COR-L47 (cell line): ENCODE data around the gene CGN.

Source experiments
- DNase-seq: peaks from one replicate; lab custom pipeline; 2025; lab: John Stamatoyannopoulos, UW

Gene CGN

DNA sequence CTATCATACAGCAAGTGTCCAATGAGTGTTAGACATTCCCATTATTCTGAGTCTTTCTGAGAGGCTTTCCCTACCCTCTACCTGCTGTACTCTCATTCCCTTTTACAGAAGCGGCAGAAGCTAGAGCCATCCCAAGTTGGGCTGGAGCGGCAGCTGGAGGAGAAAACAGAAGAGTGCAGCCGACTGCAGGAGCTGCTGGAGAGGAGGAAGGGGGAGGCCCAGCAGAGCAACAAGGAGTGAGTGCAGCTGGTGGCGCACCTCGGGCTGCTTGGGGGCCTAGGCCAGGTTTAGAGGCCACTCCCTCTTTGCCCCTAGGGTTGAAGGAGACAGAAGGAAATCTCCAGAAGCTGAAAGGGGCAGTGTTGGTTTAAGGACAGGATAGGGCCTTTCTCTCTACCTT, 12.1 kb downstream of the CGN start:
- no peak for DNase-seq

DNA sequence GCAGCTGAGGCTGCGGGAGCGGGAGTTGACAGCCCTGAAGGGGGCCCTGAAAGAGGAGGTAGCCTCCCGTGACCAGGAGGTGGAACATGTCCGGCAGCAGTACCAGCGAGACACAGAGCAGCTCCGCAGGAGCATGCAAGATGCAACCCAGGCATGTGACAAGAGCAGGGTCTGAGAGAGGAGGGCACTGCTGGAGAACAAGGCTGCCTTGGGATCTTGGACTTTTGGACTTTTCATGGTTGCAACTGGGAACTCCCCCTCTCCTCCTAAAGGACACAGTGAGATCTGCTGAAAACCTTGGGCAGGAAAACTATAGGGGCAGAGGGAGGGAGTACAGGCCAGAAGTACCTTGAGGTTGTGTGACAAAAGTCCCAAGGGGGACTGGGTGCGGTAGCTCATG, 13.5 kb downstream of the CGN start:
- no peak for DNase-seq

DNA sequence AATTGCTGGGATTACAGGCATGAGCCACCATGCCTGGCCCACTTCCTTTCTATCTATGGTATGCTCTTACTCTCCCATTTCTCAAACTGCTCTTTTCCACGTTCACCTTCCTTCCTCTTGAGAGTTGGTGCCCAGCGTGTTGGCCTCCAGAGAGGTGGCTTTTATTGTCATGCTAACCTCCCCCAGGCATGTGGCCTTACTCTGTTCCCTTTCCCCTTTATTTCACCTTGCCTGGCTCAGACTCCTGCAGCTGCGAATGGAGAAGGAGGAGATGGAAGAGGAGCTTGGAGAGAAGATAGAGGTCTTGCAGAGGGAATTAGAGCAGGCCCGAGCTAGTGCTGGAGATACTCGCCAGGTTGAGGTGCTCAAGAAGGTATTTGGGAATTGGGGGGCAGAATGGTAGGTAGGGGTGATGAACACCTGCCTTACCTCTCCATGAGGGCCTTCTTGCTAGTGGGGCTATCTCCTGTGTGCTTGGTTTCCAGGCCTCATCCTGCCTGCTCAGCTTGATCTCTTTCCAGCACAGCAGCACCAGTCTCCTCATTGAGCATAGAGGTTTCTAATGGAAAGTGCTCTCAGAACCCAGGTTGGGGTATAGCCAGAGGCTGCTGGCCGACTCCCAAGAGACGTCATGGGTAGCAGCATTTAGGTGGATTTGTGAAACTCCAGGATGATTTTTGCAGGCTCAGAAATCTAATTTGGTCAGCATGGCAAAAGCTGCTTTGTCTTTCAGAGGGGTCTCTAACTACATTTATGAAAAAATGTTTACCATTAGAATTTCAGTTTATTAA, 15.7 kb downstream of the CGN start:
- no peak for DNase-seq

DNA sequence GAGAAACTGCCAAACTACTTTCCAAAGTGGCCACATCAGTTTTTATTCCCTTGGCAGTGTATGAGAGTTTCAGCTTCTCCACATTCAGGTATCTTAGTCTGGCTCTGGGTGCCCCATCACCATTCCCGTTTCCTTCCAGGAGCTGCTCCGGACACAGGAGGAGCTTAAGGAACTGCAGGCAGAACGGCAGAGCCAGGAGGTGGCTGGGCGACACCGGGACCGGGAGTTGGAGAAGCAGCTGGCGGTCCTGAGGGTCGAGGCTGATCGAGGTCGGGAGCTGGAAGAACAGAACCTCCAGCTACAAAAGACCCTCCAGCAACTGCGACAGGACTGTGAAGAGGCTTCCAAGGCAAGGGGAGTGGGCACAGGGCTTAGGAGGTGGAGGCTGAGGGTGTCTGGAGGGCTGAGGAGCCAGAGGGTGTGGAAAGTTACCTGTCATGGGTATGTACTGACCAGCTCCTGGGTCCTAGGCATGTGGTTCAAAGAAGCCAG, 18.1 kb downstream of the CGN start:
- DNase-seq = no peak

DNA sequence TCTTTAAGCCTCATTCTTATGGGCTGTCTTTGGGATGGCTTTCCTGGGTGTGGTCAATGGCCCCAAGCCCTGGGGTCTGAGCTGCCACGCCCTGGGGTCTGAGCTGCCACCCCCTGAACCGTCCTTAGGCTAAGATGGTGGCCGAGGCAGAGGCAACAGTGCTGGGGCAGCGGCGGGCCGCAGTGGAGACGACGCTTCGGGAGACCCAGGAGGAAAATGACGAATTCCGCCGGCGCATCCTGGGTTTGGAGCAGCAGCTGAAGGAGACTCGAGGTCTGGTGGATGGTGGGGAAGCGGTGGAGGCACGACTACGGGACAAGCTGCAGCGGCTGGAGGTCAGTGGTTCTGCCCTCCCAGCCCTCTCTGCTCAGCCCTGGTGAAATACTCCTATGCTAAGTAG, 18.6 kb downstream of the CGN start:
- DNase-seq = no peak

DNA sequence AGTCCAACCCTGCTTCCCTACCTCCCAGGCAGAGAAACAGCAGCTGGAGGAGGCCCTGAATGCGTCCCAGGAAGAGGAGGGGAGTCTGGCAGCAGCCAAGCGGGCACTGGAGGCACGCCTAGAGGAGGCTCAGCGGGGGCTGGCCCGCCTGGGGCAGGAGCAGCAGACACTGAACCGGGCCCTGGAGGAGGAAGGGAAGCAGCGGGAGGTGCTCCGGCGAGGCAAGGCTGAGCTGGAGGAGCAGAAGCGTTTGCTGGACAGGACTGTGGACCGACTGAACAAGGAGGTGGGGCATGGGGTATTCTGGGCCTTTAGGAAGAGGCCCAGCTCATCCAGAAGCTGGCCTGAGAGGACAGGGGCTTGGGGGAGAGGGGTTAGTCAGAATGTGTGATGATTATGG, 19.3 kb downstream of the CGN start:
- DNase-seq = no peak

DNA sequence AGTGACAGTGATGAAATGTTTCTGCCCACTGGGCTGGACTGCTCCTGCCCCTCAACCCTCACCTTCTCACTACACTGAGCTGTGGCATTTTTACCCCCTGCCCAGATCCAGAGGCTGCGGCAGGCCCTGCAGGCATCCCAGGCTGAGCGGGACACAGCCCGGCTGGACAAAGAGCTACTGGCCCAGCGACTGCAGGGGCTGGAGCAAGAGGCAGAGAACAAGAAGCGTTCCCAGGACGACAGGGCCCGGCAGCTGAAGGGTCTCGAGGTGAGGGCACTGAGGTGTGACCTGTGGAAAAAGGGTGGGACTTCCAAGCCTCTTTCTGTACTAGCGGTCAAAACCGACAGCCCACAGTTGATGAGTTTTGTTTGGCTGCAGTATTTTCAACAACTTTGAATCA, 22.7 kb downstream of the CGN start:
- DNase-seq = no peak

DNA sequence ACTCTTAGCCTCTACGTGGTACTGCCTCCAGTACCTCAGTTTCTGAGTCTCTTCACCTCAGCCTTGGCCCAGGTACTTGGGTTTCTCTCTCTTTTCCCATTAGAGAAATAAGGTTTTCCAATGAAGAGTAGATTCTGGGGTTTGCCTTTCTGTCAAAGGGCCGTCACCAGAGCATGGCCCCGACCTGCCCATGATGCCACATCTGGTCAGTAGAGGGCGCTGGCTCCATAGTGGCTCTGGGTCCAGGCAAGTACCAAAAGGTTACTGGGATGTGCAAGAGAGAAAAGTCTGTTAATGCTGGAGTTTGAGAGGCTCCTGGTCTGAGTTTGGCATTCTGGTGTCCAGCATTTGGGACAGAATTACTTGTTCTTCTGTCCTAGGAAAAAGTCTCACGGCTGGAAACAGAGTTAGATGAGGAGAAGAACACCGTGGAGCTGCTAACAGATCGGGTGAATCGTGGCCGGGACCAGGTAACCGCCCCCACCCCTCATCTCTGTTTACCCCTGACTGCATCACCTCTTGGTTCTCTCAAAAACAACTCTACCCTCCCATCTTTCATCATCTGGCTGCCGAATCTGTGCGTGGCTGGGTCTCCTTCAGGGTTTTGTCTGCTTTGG, 23.6 kb downstream of the CGN start:
- DNase-seq = peak; percentile 34

DNA sequence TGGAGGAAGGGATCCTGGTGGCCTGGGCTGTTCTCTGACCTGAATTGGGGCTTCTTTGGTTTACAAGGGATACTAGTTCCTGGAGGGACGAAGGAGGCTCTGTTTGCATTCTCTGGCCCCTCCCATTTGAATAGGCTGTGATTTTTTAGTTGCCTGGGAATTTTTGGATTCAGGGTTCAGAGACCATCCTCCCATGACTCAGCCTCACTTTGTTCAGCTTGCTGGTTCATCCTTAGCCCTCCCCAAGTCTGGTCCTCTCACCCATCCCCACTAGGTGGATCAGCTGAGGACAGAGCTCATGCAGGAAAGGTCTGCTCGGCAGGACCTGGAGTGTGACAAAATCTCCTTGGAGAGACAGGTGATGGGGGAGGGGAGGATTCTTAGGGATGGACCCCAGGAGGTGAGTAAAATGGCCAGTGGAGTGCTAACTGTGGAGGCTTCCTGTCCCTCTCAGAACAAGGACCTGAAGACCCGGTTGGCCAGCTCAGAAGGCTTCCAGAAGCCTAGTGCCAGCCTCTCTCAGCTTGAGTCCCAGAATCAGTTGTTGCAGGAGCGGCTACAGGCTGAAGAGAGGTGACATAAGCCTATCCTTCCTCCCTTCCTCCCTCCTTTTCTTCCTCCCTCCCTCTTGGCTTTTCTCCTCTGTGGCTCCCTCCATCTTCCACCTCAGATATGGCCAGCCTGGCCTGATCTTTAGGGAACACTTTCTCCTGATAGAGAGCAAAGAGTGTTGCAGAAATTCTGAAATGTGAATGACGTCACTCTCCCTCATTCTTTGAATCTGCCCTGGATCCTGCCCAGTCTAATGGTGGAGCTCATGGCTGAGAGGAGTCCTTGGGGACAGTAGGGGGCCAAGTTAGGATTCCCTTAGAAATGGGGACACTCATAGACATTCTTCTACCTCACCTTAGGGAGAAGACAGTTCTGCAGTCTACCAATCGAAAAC, 24.4 kb downstream of the CGN start:
- no peak for DNase-seq

DNA sequence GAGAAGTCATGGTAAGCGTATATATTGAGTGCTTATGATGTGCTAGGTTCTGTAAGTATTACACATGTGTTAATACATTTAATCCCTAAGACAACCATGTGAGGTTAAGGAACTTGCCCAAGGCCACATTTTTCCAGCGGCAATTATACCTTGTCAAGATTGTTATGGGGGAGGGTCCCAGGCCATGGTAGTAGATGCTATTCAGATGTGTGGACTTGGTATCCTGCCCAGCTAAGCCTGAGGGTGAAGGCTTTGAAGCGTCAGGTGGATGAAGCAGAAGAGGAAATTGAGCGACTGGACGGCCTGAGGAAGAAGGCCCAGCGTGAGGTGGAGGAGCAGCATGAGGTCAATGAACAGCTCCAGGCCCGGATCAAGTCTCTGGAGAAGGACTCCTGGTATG, 25.3 kb downstream of the CGN start:
- no peak for DNase-seq

DNA sequence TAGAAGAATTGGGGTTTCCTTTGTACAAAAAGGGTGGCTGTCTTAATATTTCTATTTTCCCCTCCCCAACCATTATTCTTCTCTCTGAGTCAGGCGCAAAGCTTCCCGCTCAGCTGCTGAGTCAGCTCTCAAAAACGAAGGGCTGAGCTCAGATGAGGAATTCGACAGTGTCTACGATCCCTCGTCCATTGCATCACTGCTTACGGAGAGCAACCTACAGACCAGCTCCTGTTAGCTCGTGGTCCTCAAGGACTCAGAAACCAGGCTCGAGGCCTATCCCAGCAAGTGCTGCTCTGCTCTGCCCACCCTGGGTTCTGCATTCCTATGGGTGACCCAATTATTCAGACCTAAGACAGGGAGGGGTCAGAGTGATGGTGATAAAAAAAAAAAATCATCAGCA, 25.9 kb downstream of the CGN start:
- no peak for DNase-seq

DNA sequence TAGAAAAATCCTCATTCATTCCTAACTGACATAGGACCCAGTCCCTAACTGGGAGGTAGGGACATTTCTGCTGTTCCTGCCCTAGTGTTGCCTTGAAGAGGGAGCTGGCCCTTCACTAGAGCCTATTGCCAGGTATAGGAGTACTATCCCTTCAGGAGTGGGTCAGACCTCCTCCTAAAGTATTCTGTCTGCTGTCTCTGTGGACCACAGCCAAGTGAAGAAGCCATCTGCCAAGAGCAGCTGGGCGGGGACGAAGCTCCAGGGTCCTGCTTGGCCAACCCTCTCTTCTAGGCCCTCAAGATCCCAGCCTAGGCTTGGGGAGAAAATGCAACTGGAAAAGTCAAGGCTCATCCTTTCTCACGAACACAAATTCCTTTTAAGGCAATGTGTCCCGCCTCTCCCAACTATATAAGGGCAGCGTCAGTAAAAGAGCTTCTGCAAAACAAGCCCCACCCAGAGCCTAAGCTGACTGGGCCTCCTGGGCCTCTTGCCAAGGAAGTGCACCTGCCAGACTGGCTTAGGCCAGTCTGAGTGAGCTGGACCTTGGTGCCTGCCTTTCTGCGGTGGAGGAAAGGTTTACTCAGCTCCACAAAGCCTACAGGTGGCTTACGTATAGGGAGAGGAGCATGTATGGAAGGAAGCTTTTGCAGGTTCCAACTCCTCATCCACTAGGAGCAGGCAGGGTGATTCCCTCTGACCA, 28.3 kb downstream of the CGN start:
- DNase-seq = peak; percentile 98

DNA sequence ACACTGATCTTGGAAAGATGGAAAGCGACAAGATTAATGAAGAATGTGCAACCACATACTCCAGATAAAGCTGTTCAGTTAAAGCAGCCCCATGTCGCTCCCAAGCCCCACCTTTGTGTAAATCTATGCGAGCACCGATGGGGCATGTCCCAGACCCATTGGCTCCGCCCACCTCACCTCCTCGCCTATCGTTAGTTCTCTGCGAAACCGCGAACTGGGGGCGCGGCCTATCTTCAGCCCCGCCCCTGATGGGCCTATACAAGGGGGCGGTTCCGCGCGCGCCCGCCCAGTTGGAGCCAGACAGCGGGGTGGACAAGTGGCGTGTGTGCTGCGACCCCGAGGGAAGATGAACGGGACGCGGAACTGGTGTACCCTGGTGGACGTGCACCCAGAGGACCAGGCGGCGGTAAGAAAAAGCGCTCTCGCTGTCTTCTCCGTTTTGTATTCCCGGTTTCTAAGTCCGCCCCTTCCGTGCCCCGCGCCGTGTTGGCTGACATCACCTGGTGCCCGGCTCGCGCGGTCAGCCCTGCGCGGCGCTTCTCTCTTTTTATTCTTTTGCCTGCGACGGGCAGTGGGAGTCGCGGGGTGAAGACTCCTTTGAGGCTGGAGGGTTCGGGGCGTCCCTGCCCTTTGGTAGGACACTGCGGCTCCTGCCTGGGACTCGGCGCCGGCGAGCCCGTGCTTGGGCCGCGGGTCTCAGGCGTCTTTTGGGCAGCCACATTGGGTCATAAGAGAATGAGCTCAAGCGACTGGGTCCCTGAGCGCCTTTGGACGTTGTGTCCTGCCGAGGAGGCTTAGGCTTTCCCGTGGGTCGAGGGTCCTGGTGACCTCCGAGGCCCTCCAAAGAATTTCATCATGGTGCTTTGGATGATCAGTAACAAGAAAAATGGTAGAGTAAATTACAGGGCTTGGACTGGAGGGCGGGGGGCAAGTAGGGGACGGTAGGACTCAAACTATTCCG, 29.1 kb downstream of the CGN start, which contains the start of gene TUFT1:
TUFT1 (plus strand) TSS at position 289 of the 961 bp plus-strand sequence; CDS start at position 347, 58 bp downstream.
- peak; percentile 98 for DNase-seq

DNA sequence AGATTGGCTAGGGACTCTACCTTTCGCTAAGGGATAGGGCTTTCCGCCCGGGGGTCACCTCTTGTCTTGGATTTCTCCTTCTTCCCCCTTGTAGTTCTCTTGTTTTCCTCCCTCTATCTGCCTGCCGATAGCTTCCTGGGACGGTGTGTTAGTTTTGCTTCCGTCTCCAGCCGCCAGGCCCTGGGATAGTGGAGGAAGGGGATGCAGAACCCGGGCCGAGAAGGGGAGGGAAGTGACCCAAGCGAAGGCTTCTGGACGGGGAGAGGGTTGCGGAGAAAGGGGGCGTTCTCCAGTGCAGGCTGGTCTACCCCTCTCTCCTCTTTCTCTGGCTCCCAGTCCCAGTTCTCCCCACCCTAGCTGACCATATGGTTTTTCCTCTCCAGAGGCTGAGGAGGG, 29.8 kb downstream of the CGN start:
- no peak for DNase-seq

DNA sequence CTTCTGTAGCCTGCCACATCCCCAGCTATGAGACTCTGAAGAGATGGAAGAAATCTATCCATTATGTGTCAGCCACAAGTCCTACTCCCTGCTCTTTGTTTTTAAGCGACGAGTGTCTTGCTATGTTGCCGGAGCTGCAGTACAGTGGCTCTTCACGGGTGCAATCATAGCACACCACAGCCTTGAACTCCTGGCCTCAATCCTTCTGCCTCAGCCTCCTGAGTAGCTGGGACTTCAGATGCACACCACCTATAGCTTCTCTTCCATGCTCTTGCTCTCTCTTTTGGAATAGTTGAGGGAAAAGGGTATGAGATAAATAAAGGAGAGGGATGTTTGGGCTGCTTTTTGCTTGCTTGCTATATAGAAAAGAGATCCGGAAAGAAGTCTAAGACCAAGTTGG, 30.6 kb downstream of the CGN start:
- DNase-seq = no peak

DNA sequence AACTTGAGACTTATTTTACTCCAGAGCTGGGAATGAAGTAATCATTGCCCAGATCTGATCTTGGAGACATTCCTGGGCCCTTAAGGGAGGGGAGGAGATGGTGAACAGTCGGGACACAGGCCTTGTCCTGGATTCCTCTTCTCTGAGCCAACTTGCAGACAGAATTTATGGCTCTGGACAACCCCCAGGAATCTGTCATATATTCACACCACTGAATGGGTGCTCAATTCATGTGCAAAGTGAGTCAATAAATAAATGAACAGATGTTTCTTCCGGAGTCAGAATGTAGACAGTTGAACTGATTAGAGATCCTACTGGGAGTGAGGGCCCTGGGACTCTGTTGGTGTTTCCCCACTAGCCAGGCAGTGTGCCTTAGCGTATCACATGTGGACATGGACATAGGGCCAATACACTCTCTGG, 31.5 kb downstream of the CGN start:
- no peak for DNase-seq

DNA sequence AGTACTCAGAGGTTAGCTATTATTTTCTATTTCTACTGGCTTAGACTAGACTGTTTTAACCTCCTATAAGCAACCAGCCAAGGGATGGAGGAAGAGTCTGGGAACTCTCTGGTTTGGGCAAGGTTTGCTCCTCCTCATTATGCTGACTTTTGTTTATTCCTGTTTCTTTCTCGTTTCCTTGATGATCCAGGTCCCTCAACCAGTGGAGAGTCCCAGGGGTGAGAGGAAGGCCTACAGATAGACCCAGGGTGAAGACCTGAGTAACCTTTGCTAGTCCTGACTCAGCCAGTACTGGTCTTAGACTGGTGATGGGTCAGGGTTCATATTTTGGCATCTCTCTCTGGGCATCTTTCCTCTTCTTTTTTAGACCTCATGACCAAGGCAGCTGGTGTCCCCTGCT, 34.4 kb downstream of the CGN start:
- no peak for DNase-seq

DNA sequence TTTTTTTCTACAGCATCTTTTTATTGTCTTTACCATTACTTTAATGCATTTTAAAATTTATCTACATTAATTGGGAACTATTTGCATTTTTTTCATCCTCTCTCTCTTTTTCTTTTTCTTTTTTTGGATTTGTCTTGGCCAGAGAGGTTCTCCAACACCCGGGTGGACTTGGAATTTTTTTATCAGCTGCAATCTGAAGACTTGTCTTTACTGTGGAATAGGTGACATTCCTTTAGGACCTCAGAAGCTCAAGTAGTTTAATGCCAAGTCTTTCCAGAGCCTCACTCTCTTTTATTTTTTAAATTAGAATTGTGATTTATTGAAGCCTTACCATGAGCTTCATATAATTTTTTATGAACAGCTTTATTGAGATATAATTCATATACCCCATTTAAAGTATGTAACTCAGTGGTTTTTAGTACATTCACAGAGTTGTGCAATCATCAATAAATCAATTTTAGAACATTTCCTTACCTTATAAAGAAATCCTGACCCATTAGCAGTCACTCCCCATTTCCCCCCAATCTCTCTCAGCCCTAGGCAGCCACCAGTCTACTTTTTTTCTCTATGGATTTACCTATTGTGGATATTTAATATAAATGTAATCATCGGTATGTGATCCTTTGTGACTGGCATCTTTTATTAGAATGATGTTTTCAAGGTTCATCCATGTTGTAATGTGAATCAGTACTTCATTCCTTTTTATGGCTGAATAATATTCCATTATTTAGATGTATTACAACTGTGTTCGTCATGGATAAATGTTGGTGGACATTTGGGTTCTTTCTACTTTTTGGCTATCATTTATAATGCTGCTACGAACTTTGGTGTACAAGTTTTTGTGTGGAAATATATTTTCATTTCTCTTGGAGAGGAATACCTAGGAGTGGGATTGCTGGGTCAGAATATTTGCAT, 35.1 kb downstream of the CGN start:
- DNase-seq = no peak

DNA sequence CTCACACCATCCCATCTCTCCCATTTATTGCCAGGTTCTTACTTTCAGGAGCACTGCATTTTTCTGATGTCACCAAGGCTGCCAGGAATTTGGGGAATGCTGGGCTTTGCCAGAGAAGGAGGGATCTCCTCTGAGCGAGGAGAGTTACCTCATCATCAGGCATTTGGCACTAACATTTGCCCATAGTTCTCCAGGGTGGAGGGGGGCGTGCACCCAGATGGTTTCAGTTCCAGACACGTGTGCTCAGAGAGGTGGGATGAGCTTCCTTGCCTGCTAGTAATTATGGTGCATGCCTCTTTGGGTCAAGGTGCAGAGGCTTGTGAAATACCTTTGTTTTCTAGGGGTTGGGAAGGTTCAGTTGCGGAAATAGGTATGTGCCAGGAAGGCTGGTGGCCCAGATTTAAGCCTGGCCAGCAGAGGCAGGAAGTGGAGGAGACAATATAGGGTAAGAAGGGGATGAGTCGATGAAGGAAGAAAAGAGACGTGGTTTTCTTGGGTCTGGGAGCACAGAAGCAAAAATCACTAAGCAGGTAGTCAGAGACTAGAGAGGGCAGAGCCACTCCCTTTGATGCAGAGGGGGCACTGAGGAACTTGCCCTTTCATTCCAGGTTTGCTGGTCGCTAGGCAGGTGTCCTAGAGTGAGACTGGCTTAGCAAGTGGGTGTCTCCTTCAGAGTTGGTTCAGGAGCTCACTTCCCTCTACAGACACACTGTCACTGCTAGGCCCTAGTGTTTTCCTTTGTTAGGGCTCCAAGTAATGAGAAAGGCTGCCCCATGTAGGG, 36.1 kb downstream of the CGN start:
- no peak for DNase-seq
